Pancreas (tissue), 10 donors: Measurements from ENCODE around the gene CYP27B1. TPM values are rescaled to one million over a fixed set of nuclear protein-coding genes. Genes with fewer than 3 reads are reported as not detected.

Experiments
- ATAC-seq, 4 donors: fragments of 200-7000 bp; cut with Tn5 transposase; one replicate each; pipeline versions ENCODE4 v1.8.0 to v1.9.1; 2020; ENCODE audit warnings: mild to moderate bottlenecking in 4 of 4, moderate library complexity in 4 of 4
- DNase-seq, 6 donors: peaks; one replicate each; pipeline ENCODE4 v3.0.0-alpha.2; 2020
- FAIRE-seq: peaks from 2 replicates; lab custom pipeline; 2012; peaks lifted over from hg19 to GRCh38; lab: Jason Lieb, UNC
- H3K27ac ChIP-seq, 4 donors: fragments of 200-600 bp; sonication (generic); 1 replicate in 3 of 4; 2 replicates in 1 of 4; pipeline versions ENCODE4 v1.5.0 to v1.8.0; 2020
- H3K27me3 ChIP-seq, 4 donors: fragments of 200-600 bp; one replicate each; pipeline ENCODE4 v1.8.0; 2021
- H3K36me3 ChIP-seq, 3 donors: fragments of 200-600 bp; sonication (generic) in 1 of 3; one replicate each; pipeline versions ENCODE4 v1.5.0 to v1.8.0; 2020 to 2021
- H3K4me1 ChIP-seq, 3 donors: fragments of 200-600 bp; one replicate each; pipeline ENCODE4 v1.8.0; 2021
- H3K4me3 ChIP-seq, 4 donors: fragments of 200-600 bp; sonication (generic) in 2 of 4; one replicate each; pipeline versions ENCODE4 v1.5.0 to v1.8.0; 2020 to 2021
- H3K9me3 ChIP-seq, 4 donors: fragments of 200-600 bp; one replicate each; pipeline ENCODE4 v1.8.0; 2021
- WGBS, 2 donors: extraction: QIAGEN DNeasy Blood & Tissue Kit; methylation state at CpG; one replicate each; pipeline ENCODE4 v1.1.7; 2013; 5-methylcytosine and 5-hydroxymethylcytosine counted together
- intact Hi-C, 3 donors: fragments of 100-400 bp; cut with DNase I; formaldehyde crosslinking; loops; one replicate each; pipeline versions ENCODE4 v1.11.1 to v1.14.2; 2022
- polyA plus RNA-seq, 2 donors: library from polyadenylated mRNA; stranded (reverse); fragments of 200-250 nt; gene quantifications; one replicate each; pipeline ENCODE4 v1.2.3, GENCODE V29; 2013
- total RNA-seq, 6 donors: library from RNA; stranded (reverse); fragmentation: NEBNext Ultra II Directional in 4 of 6; extraction: Animal tissue kit (Norgen Biotek cat#: 25700) in 4 of 6; gene quantifications; one replicate each; pipeline versions ENCODE4 v1.2.1 to v1.2.4, GENCODE V29; 2021 to 2023
- TF ChIP-seq, protein P1 (sequence below), 4 donors: fragments of 200-600 bp; sonication (generic) in 3 of 4; IDR thresholded peaks; one replicate each; pipeline versions ENCODE4 v1.5.0 to v1.8.0; 2021; ENCODE audit warnings: antibody characterized with exemption in 4 of 4
- donor health status: healthy with polysubstance abuse.
- donor health status: DM: no; HTN: no; CAD: no; lungs with moderate emphysema.
- donor health status: DM: no; HTN: no; CAD: no.
- donor health status: control.
- donor health status: control.
- donor health status: Bipolar disorder and iron deficiency.
- donor health status: DM: yes; HTN: yes; CAD: no.
- donor health status: DM: no; HTN: no; CAD: no.
- donor health status: DM: no; HTN: no; CAD: no.
- donor health status: DM: yes; HTN: yes; CAD: no.

Gene CYP27B1
- total and polyA plus RNA-seq, 8 donors: 1.6 to 5.8 (median 3.5) TPM

DNA sequence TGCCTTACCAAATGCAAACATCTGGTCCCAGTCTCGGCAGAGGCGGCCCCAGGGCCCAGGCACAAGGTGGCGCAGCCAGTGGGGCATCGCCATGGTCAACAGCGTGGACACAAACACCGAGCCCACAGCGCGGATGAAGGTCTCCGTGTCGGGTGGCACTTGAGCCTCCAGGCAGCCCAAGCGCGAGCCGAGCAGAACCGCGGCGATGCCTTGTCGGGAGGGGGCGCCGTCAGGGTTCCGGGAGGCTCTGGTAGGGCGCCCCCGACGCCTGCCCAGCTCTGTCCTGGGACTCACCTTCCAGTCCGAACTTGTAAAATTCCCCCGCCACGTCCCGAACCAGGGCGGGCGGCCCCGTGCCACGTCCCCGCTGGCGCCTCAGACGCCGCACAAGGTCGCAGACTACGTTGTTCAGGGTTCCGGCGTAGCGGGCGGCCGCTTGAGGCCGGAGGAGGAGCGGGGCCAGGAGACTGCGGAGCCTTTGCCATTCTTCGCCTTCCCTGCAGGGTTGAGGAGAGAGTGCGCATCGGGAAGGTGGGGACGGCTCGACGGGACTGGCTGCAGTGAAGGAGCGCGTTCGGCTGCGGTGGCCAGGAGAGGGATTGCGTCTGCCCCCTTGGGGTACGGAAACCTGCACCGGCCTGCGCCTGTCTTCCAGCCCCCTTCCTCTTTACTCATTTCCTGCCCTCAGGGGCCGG, 1.7 kb downstream of the CYP27B1 start:
- Histone ChIP-seq H3K4me3 (peak overlapping the region; percentile 23 to 56 (median 38)), H3K9me3 (no peaks in the 10 kb centered on the region), H3K27ac (peak overlapping the region; percentile 52 to 70 (median 62)), H3K36me3 (no peaks in the 10 kb centered on the region), H3K27me3 (no peaks in the 10 kb centered on the region), H3K4me1 (peaks cover 6 to 8% (median 8%) of the 10 kb centered on the region in 3 donors)
- intact Hi-C loops: no loop called here
- TF ChIP-seq, protein P1, sequence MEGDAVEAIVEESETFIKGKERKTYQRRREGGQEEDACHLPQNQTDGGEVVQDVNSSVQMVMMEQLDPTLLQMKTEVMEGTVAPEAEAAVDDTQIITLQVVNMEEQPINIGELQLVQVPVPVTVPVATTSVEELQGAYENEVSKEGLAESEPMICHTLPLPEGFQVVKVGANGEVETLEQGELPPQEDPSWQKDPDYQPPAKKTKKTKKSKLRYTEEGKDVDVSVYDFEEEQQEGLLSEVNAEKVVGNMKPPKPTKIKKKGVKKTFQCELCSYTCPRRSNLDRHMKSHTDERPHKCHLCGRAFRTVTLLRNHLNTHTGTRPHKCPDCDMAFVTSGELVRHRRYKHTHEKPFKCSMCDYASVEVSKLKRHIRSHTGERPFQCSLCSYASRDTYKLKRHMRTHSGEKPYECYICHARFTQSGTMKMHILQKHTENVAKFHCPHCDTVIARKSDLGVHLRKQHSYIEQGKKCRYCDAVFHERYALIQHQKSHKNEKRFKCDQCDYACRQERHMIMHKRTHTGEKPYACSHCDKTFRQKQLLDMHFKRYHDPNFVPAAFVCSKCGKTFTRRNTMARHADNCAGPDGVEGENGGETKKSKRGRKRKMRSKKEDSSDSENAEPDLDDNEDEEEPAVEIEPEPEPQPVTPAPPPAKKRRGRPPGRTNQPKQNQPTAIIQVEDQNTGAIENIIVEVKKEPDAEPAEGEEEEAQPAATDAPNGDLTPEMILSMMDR (IDR thresholded peaks at IDR 0.05): peak in 2 of 4 donors; percentile 8 to 12
- peak in 5 of 6 donors; percentile 48 to 86 (median 58) for DNase-seq
- 1 to 2% methylated on average over 59 to 60 of the region's 60 CpGs for WGBS, 2 donors
- ATAC-seq: peak; percentile 51 to 74 (median 66)
- FAIRE-seq: no peak

- Histone ChIP-seq H3K27me3 (no peaks in the 10 kb centered on the region), H3K4me1 (peaks cover 6 to 8% (median 8%) of the 10 kb centered on the region in 3 donors), H3K4me3 (peak overlapping the region; percentile 23 to 56 (median 38)), H3K27ac (peak overlapping the region; percentile 52 to 70 (median 62)), H3K9me3 (no peaks in the 10 kb centered on the region), H3K36me3 (no peaks in the 10 kb centered on the region)
- TF ChIP-seq, protein P1 (IDR thresholded peaks at IDR 0.05): no peak
- intact Hi-C loops: no loop called here
- DNase-seq (peak; percentile 75 to 89 (median 81)), ATAC-seq (peak; percentile 83 to 87 (median 85)), FAIRE-seq (no peak)
- WGBS, 2 donors: 5 to 6% methylated on average over 17 of the region's 17 CpGs
Measured at GRCh38 chr12:57764662-57765002, 2.2 kb downstream of the CYP27B1 start.

DNA sequence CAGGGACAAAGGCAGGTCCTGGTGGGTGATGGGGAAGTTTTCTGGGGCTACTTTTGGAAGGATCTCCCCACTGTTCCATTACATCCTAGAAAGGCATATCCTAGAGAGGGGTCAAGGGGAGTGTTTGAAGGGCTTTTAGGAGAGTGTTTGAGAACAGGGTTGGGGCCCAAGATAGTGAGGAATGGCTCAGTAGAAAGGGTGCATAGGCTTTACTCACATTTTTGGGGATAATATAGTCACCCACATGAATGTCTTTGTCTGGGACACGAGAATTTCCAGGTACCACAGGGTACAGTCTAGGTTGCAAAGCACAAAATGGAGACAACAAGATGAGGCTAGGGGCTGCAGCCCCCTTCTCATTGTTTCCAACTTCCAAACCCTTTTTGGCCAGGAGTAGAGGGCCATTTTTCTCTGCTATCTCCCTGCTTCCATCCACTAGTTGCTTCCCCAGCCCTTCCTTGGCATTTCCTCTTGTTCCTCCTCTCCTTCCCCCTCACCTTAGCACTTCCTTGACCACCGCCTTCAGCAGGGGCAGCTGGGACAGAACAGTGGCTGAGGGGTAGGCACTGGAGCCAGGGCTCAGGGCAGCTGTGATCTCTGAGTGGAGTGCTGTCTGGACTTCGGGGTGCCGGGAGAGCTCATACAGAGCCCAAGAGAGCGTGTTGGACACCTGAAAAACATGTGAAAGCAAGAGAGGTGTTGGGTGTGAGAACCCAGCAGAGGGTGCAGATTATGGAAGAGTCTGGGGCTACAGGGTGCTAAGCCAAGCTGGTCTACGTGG, 2.8 kb downstream of the CYP27B1 start:
- H3K9me3 ChIP-seq: no peaks in the 10 kb centered on the region
- ATAC-seq (no peak), FAIRE-seq (no peak), DNase-seq (no peak)
- intact Hi-C loops: no loop called here
- peak overlapping the region in 3 of 4 donors; percentile 23 to 56 (median 49) for H3K4me3 ChIP-seq
- peak overlapping the region in 3 of 4 donors; percentile 60 to 70 (median 64) for H3K27ac ChIP-seq
- peaks cover 6 to 8% (median 8%) of the 10 kb centered on the region in 3 donors for H3K4me1 ChIP-seq
- TF ChIP-seq, protein P1 (IDR thresholded peaks at IDR 0.05): no peak
- H3K36me3 ChIP-seq: no peaks in the 10 kb centered on the region
- H3K27me3 ChIP-seq: no peaks in the 10 kb centered on the region
- WGBS, 2 donors: 69 to 74% methylated on average over 6 of the region's 6 CpGs

GRCh38 chr12:57762463-57762862, 4.4 kb downstream of the CYP27B1 start:
- FAIRE-seq (no peak), DNase-seq (no peak), ATAC-seq (no peak)
- Histone ChIP-seq H3K4me1 (peaks cover 6 to 8% (median 8%) of the 10 kb centered on the region in 3 donors), H3K9me3 (no peaks in the 10 kb centered on the region), H3K4me3 (no peak overlapping the region), H3K27ac (no peak overlapping the region), H3K36me3 (no peaks in the 10 kb centered on the region), H3K27me3 (no peaks in the 10 kb centered on the region)
- WGBS, 2 donors: 89 to 95% methylated on average over 2 of the region's 2 CpGs
- intact Hi-C loops: no loop called here
- TF ChIP-seq, protein P1 (IDR thresholded peaks at IDR 0.05): no peak
